ENCODE results near the gene FGGY. TPM values are rescaled to one million over a fixed set of nuclear protein-coding genes. Genes with fewer than 3 reads are reported as not detected.

The FGGY gene
- total and polyA plus RNA-seq, 4 donors: 16.0 to 67.0 (median 43.4) TPM

DNA sequence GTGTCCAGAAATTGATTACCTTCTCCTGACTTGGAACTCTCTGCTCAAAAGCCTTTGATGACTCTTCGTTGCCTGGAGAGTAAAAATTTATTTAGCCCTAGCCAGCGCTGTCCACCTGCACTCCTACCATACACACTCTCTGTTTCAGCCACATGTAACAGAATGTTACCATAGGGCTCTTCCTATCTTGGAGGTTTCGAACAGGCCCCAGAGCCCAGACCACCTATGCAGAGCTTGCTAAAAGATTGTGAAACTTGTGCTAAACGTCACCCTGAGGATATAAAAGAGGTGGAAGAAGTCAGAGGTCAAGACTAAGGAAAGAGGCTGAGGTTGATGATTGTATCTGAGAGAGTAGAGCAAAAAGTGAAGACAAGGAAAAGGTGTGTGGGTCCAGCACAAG, 280.9 kb downstream of the FGGY start:
- Histone ChIP-seq H3K4me3 (ENCODE audit: low read depth in 1 of 3, low read length in 3 of 3) (no peak overlapping the region), H3K4me1 (ENCODE audit: control insufficient read depth in 4 of 4, insufficient read depth in 4 of 4, low read length in 3 of 4) (peaks cover 0 to 2% (median 0%) of the 10 kb centered on the region in 4 donors), H3K9me3 (ENCODE audit: control insufficient read depth in 4 of 4, low read length in 3 of 4) (peaks cover 0 to 4% (median under 1%) of the 10 kb centered on the region in 4 donors), H3K27me3 (ENCODE audit: control insufficient read depth in 4 of 4, insufficient read depth in 4 of 4, low read length in 3 of 4) (no peaks in the 10 kb centered on the region), H3K36me3 (ENCODE audit: control insufficient read depth in 4 of 4, insufficient read depth in 3 of 4, low read depth in 1 of 4, low read length in 3 of 4) (peaks cover 0 to 4% (median 2%) of the 10 kb centered on the region in 4 donors), H3K9ac (ENCODE audit: low read depth in 1 of 2, low read length in 2 of 2) (no peak overlapping the region), H3K27ac (ENCODE audit: low read depth in 1 of 2, low read length in 2 of 2) (no peak overlapping the region)
- WGBS: 88% methylated on average over 4 of the region's 4 CpGs
- no peak for DNase-seq (ENCODE audit: low spot score)
- TF ChIP-seq MAX (IDR thresholded peaks at IDR 0.05): no peak
- TF ChIP-seq, protein P1, sequence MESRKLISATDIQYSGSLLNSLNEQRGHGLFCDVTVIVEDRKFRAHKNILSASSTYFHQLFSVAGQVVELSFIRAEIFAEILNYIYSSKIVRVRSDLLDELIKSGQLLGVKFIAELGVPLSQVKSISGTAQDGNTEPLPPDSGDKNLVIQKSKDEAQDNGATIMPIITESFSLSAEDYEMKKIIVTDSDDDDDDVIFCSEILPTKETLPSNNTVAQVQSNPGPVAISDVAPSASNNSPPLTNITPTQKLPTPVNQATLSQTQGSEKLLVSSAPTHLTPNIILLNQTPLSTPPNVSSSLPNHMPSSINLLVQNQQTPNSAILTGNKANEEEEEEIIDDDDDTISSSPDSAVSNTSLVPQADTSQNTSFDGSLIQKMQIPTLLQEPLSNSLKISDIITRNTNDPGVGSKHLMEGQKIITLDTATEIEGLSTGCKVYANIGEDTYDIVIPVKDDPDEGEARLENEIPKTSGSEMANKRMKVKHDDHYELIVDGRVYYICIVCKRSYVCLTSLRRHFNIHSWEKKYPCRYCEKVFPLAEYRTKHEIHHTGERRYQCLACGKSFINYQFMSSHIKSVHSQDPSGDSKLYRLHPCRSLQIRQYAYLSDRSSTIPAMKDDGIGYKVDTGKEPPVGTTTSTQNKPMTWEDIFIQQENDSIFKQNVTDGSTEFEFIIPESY (IDR thresholded peaks at IDR 0.05): no peak
- TF ChIP-seq HNF4A (conservative IDR thresholded peaks at IDR 0.05): no peak
- no peak for TF ChIP-seq SP1 (IDR thresholded peaks at IDR 0.05)
- TF ChIP-seq GABPA (IDR thresholded peaks at IDR 0.05 in 1 of 2, conservative IDR thresholded peaks at IDR 0.05 in 1 of 2): no peak
- TF ChIP-seq JUND (IDR thresholded peaks at IDR 0.05): no peak
- TF ChIP-seq REST (IDR thresholded peaks at IDR 0.05): no peak
- TF ChIP-seq RAD21 (IDR thresholded peaks at IDR 0.05): no peak
- no peak for TF ChIP-seq NR2F2 (IDR thresholded peaks at IDR 0.05)
- TF ChIP-seq YY1 (IDR thresholded peaks at IDR 0.05): no peak
- no peak for TF ChIP-seq FOXA1 (IDR thresholded peaks at IDR 0.05)

GRCh38 chr1:59579222-59579621, 282.3 kb downstream of the FGGY start:
- no peak overlapping the region for H3K9ac ChIP-seq (ENCODE audit: low read depth in 1 of 2, low read length in 2 of 2)
- DNase-seq (ENCODE audit: low spot score): no peak
- no peak overlapping the region for H3K27ac ChIP-seq (ENCODE audit: low read depth in 1 of 2, low read length in 2 of 2)
- no peaks in the 10 kb centered on the region for H3K27me3 ChIP-seq (ENCODE audit: control insufficient read depth in 4 of 4, insufficient read depth in 4 of 4, low read length in 3 of 4)
- no peaks in the 10 kb centered on the region for H3K9me3 ChIP-seq (ENCODE audit: control insufficient read depth in 4 of 4, low read length in 3 of 4)
- WGBS: 93% methylated on average over 1 of the region's 1 CpG
- H3K36me3 ChIP-seq (ENCODE audit: control insufficient read depth in 4 of 4, insufficient read depth in 3 of 4, low read depth in 1 of 4, low read length in 3 of 4): peaks cover 0 to 12% (median 2%) of the 10 kb centered on the region in 4 donors
- peaks cover 0 to 2% (median 0%) of the 10 kb centered on the region in 4 donors for H3K4me1 ChIP-seq (ENCODE audit: control insufficient read depth in 4 of 4, insufficient read depth in 4 of 4, low read length in 3 of 4)
- no peak overlapping the region for H3K4me3 ChIP-seq (ENCODE audit: low read depth in 1 of 3, low read length in 3 of 3)
- TF ChIP-seq TAF1 (conservative IDR thresholded peaks at IDR 0.05) (no peak), SP1 (IDR thresholded peaks at IDR 0.05) (no peak), RXRA (IDR thresholded peaks at IDR 0.05) (no peak), FOXA2 (IDR thresholded peaks at IDR 0.05) (no peak), JUND (IDR thresholded peaks at IDR 0.05) (no peak), MAX (IDR thresholded peaks at IDR 0.05) (no peak), GABPA (IDR thresholded peaks at IDR 0.05 in 1 of 2, conservative IDR thresholded peaks at IDR 0.05 in 1 of 2) (no peak), EGR1 (IDR thresholded peaks at IDR 0.05; ENCODE audit: low read depth in 2 of 2) (no peak), YY1 (IDR thresholded peaks at IDR 0.05) (no peak), CTCF (IDR thresholded peaks at IDR 0.05; ENCODE audit: low read depth, low read length, missing input control) (no peak), REST (IDR thresholded peaks at IDR 0.05) (no peak), NR2F2 (IDR thresholded peaks at IDR 0.05) (no peak), FOXA1 (IDR thresholded peaks at IDR 0.05) (no peak), HNF4G (IDR thresholded peaks at IDR 0.05) (no peak), RAD21 (IDR thresholded peaks at IDR 0.05) (no peak)
- TF ChIP-seq, protein P2, sequence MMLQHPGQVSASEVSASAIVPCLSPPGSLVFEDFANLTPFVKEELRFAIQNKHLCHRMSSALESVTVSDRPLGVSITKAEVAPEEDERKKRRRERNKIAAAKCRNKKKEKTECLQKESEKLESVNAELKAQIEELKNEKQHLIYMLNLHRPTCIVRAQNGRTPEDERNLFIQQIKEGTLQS (IDR thresholded peaks at IDR 0.05): no peak
- TF ChIP-seq, protein P1 (IDR thresholded peaks at IDR 0.05): no peak

Measured in liver (tissue), 9 donors.